ENCODE data around the gene KTN1.

DNA sequence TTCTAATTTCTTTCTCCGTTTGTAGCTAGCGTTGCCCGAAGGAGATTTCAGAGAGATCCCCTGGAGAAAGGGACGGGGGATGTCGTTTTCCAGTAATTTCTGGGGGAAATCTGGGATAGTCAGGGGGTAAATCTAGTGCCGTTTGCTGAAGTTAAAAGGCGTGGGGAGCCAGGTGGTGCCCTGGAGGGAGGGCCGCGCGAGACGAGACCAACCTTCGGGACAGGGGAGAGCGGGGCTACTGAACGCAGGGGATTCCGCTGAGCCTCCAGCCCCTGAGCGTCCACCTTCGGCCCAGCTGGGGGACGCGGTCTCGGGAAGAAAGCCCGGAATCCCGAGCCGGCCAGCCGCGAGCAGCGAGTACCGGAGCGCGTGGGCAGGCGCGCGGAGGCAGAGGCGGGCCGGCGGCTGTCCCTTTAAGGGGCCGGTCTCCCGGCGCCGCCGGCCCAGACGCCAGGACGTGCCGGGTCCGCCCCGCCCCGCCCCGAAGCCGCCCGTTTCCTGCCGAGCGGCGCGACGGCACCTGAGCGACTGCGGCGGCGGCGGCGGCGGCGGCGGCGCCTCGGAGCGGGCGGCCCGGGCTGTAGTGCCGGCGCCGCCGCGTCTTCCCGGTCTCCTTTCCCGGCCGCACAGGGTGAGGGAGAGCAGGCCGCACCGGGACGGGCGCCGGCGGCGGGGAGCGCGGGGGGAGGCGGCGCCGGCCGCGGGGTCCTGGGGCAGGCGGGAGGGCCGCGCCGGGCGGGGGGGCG lies at the start of gene KTN1:
- TF ChIP-seq, protein P1, sequence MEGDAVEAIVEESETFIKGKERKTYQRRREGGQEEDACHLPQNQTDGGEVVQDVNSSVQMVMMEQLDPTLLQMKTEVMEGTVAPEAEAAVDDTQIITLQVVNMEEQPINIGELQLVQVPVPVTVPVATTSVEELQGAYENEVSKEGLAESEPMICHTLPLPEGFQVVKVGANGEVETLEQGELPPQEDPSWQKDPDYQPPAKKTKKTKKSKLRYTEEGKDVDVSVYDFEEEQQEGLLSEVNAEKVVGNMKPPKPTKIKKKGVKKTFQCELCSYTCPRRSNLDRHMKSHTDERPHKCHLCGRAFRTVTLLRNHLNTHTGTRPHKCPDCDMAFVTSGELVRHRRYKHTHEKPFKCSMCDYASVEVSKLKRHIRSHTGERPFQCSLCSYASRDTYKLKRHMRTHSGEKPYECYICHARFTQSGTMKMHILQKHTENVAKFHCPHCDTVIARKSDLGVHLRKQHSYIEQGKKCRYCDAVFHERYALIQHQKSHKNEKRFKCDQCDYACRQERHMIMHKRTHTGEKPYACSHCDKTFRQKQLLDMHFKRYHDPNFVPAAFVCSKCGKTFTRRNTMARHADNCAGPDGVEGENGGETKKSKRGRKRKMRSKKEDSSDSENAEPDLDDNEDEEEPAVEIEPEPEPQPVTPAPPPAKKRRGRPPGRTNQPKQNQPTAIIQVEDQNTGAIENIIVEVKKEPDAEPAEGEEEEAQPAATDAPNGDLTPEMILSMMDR (IDR thresholded peaks at IDR 0.05; ENCODE audit: insufficient read depth, low read depth, low read length): no peak
- no peak for TF ChIP-seq EZH2 (IDR thresholded peaks at IDR 0.05; ENCODE audit: insufficient read depth, low read length)
